Naive thymus-derived CD4-positive, alpha-beta T cell (primary cell): ENCODE measurements around the gene EFCAB12. TPM values are rescaled to one million over a fixed set of nuclear protein-coding genes. Genes with fewer than 3 reads are reported as not detected.

Source experiments
- ATAC-seq: fragments of 150-1000 bp; cut with Tn5 transposase; 2 replicates; pipeline ENCODE4 v1.10.0; 2021; ENCODE audit warnings: mild to moderate bottlenecking, moderate library complexity
- CTCF ChIA-PET: fragments of 350-600 bp; sonication (Branson Sonifier 250); formaldehyde crosslinking; loops from one replicate; lab custom pipeline; 2021; ENCODE audit warnings: antibody characterized with exemption; lab: Charles Lee
- POLR2A ChIA-PET: fragments of 350-600 bp; sonication (Branson Sonifier 250); formaldehyde crosslinking; loops from one replicate; lab custom pipeline; 2021; ENCODE audit warnings: antibody characterized with exemption, inconsistent platforms; lab: Charles Lee
- DNase-seq, 9 donors: peaks; one replicate each; pipeline versions ENCODE4 v3.0.0 to v3.0.0-alpha.2; 2020 to 2022; ENCODE audit warnings: mixed read lengths in 1 of 9
- H3K27ac ChIP-seq: one replicate; pipeline ENCODE4 v1.7.0; 2013; ENCODE audit warnings: mild to moderate bottlenecking, low read depth, low read length, moderate library complexity
- H3K27me3 ChIP-seq, 2 donors: one replicate each; pipeline ENCODE4 v1.7.0; 2013; ENCODE audit warnings: low read length in 2 of 2, mild to moderate bottlenecking in 2 of 2, moderate library complexity in 2 of 2; ENCODE audit not compliant: control insufficient read depth in 2 of 2, insufficient read depth in 2 of 2
- H3K36me3 ChIP-seq, 3 experiments: 1 replicate in 2 of 3; 2 replicates in 1 of 3; pipeline ENCODE4 v1.7.0; 2013; ENCODE audit warnings: low read length in 3 of 3, mild to moderate bottlenecking in 3 of 3, moderate library complexity in 1 of 3; ENCODE audit not compliant: insufficient read depth in 3 of 3, control insufficient read depth in 2 of 3
- H3K4me1 ChIP-seq, 2 donors: one replicate each; pipeline ENCODE4 v1.7.0; 2013; ENCODE audit warnings: low read length in 2 of 2, mild to moderate bottlenecking in 2 of 2, moderate library complexity in 1 of 2; ENCODE audit not compliant: control insufficient read depth in 2 of 2, insufficient read depth in 2 of 2
- H3K4me3 ChIP-seq: 2 replicates; pipeline ENCODE4 v1.7.0; 2013; ENCODE audit warnings: mild to moderate bottlenecking, low read length
- H3K9me3 ChIP-seq, 3 experiments: 1 replicate in 2 of 3; 2 replicates in 1 of 3; pipeline ENCODE4 v1.7.0; 2013; ENCODE audit warnings: low read length in 3 of 3; ENCODE audit not compliant: control insufficient read depth in 2 of 3
- H3K27ac Mint-ChIP-seq, 9 donors: one replicate each; pipeline ENCODE4 v1.8.0; 2020 to 2022; ENCODE audit warnings: mixed read lengths in 9 of 9, mild to moderate bottlenecking in 8 of 9, moderate library complexity in 5 of 9, inconsistent platforms in 2 of 9
- H3K27me3 Mint-ChIP-seq, 5 donors: one replicate each; pipeline ENCODE4 v1.8.0; 2021 to 2022; ENCODE audit warnings: mixed read lengths in 5 of 5, mild to moderate bottlenecking in 1 of 5
- H3K36me3 Mint-ChIP-seq, 5 donors: one replicate each; pipeline ENCODE4 v1.8.0; 2020 to 2022; ENCODE audit warnings: mixed read lengths in 5 of 5, mild to moderate bottlenecking in 3 of 5, inconsistent platforms in 1 of 5
- H3K4me1 Mint-ChIP-seq, 7 donors: one replicate each; pipeline ENCODE4 v1.8.0; 2020 to 2022; ENCODE audit warnings: mixed read lengths in 7 of 7, mild to moderate bottlenecking in 3 of 7, inconsistent platforms in 1 of 7
- H3K4me3 Mint-ChIP-seq, 10 donors: one replicate each; pipeline ENCODE4 v1.8.0; 2020 to 2022; ENCODE audit warnings: mild to moderate bottlenecking in 10 of 10, mixed read lengths in 10 of 10, moderate library complexity in 6 of 10, inconsistent platforms in 2 of 10
- H3K9me3 Mint-ChIP-seq, 11 donors: one replicate each; pipeline ENCODE4 v1.8.0; 2020 to 2022; ENCODE audit warnings: mixed read lengths in 11 of 11, mild to moderate bottlenecking in 4 of 11, inconsistent platforms in 1 of 11, moderate library complexity in 1 of 11
- intact Hi-C, 2 donors: fragments of 100-400 bp; cut with micrococcal nuclease; formaldehyde crosslinking; loops; one replicate each; pipeline ENCODE4 v1.15.1; 2023
- polyA plus RNA-seq, 2 donors: library from polyadenylated mRNA; unstranded; fragments of 300-500 nt; fragmentation: Illumina TruSeq; gene quantifications; one replicate each; pipeline ENCODE4 v1.2.3, GENCODE V29; 2021
- total RNA-seq, 6 experiments: library from RNA in 5 of 6; stranded (reverse) in 5 of 6; gene quantifications; 1 replicate in 5 of 6; 2 replicates in 1 of 6; pipeline ENCODE4 v1.2.3 and lab custom pipeline; 2021 to 2026

Gene EFCAB12
- total and polyA plus RNA-seq, 7 experiments from 2014 or later, result 0.31 to 2.7 (median 2.1) TPM; not detected in 1

- ChIA-PET CTCF (no interaction called here), POLR2A (interaction anchor here (0.6 to 1.1 kb wide), 4 partner anchors 15 to 185 kb away, joined by 3 to 4 read pairs (median 3); no protein-coding TSS in a partner anchor)
- peak overlapping the region in 4 of 10 donors; percentile 10 to 39 (median 34) for H3K4me3 Mint-ChIP-seq
- H3K4me3 ChIP-seq, result no peak overlapping the region
- ATAC-seq (no peak), DNase-seq (no peak)
- H3K36me3 Mint-ChIP-seq, result peaks cover 5 to 39% (median 29%) of the 10 kb centered on the region in 5 donors
- peaks cover 30 to 63% (median 57%) of the 10 kb centered on the region in 7 donors for H3K4me1 Mint-ChIP-seq
- no peaks in the 10 kb centered on the region for H3K9me3 ChIP-seq
- H3K27me3 Mint-ChIP-seq, result no peaks in the 10 kb centered on the region
- H3K27me3 ChIP-seq, result no peaks in the 10 kb centered on the region
- peak overlapping the region in 3 of 9 donors; percentile 0 to 51 (median 0) for H3K27ac Mint-ChIP-seq
- H3K9me3 Mint-ChIP-seq, result peaks cover 0 to 4% (median 0%) of the 10 kb centered on the region in 11 donors
- peaks cover 10 to 15% of the 10 kb centered on the region in 2 donors for H3K4me1 ChIP-seq
- intact Hi-C loops, result loop anchor here in 1 of 2 donors (10.0 kb wide), 1 partner anchor 1841 kb away; the partner anchor contains the start of genes MCM2 and TPRA1
- peaks cover 4 to 65% (median 17%) of the 10 kb centered on the region in 3 experiments for H3K36me3 ChIP-seq
- peak overlapping the region; percentile 6 for H3K27ac ChIP-seq
Measured at GRCh38 chr3:129435367-129435766, 6.9 kb upstream of the EFCAB12 start.

- Mint-ChIP-seq H3K4me1 (peaks cover 28 to 60% (median 50%) of the 10 kb centered on the region in 7 donors), H3K36me3 (peaks cover 5 to 39% (median 30%) of the 10 kb centered on the region in 5 donors), H3K27ac (peak overlapping the region in 4 of 9 donors; percentile 3 to 48 (median 18)), H3K4me3 (peak overlapping the region in 1 of 10 donors; percentile 24), H3K9me3 (no peaks in the 10 kb centered on the region), H3K27me3 (no peaks in the 10 kb centered on the region)
- Histone ChIP-seq H3K36me3 (peaks cover 4 to 66% (median 17%) of the 10 kb centered on the region in 3 experiments), H3K4me3 (no peak overlapping the region), H3K4me1 (peaks cover 8 to 15% of the 10 kb centered on the region in 2 donors), H3K9me3 (no peaks in the 10 kb centered on the region), H3K27me3 (no peaks in the 10 kb centered on the region), H3K27ac (no peak overlapping the region)
- ChIA-PET POLR2A (no interaction called here), CTCF (interaction anchor here (0.6 kb wide), 1 partner anchor 1171 kb away, joined by 3 read pairs; no protein-coding TSS in a partner anchor)
- intact Hi-C loops, result loop anchor here in 1 of 2 donors (10.0 kb wide), 1 partner anchor 1839 kb away; the partner anchor contains the start of genes MCM2 and TPRA1
- DNase-seq (no peak), ATAC-seq (no peak)
Measured at GRCh38 chr3:129434140-129434539, 5.7 kb upstream of the EFCAB12 start.

GRCh38 chr3:129433565-129433964 lies 5.1 kb upstream of the EFCAB12 start:
- Mint-ChIP-seq H3K9me3 (no peaks in the 10 kb centered on the region), H3K4me3 (no peak overlapping the region), H3K27me3 (no peaks in the 10 kb centered on the region), H3K27ac (peak overlapping the region in 2 of 9 donors; percentile 21 to 48), H3K36me3 (peaks cover 5 to 39% (median 30%) of the 10 kb centered on the region in 5 donors), H3K4me1 (peaks cover 28 to 62% (median 54%) of the 10 kb centered on the region in 7 donors)
- H3K36me3 ChIP-seq, result peaks cover 4 to 66% (median 20%) of the 10 kb centered on the region in 3 experiments
- no peak for DNase-seq
- no peak overlapping the region for H3K27ac ChIP-seq
- H3K9me3 ChIP-seq, result no peaks in the 10 kb centered on the region
- ChIA-PET POLR2A (interaction anchor here (0.7 kb wide), 1 partner anchor 238 kb away, joined by 3 read pairs; no protein-coding TSS in a partner anchor), CTCF (no interaction called here)
- no peak for ATAC-seq
- no peak overlapping the region for H3K4me3 ChIP-seq
- no peaks in the 10 kb centered on the region for H3K27me3 ChIP-seq
- intact Hi-C loops, result loop anchor here in 1 of 2 donors (10.0 kb wide), 1 partner anchor 1839 kb away; the partner anchor contains the start of genes MCM2 and TPRA1
- H3K4me1 ChIP-seq, result peaks cover 2 to 19% of the 10 kb centered on the region in 2 donors

- Mint-ChIP-seq H3K4me3 (no peak overlapping the region), H3K4me1 (peaks cover 32 to 61% (median 54%) of the 10 kb centered on the region in 7 donors), H3K27ac (no peak overlapping the region), H3K36me3 (peaks cover 2 to 35% (median 26%) of the 10 kb centered on the region in 5 donors), H3K27me3 (peaks cover 0 to 7% (median 0%) of the 10 kb centered on the region in 5 donors), H3K9me3 (no peaks in the 10 kb centered on the region)
- ATAC-seq (no peak), DNase-seq (no peak)
- POLR2A ChIA-PET, result interaction anchor here (0.7 to 1.4 kb wide), 2 partner anchors 10 to 237 kb away, joined by 3 read pairs; no protein-coding TSS in a partner anchor
- CTCF ChIA-PET, result no interaction called here
- Histone ChIP-seq H3K27me3 (no peaks in the 10 kb centered on the region), H3K4me3 (no peak overlapping the region), H3K36me3 (peaks cover 4 to 62% (median 20%) of the 10 kb centered on the region in 3 experiments), H3K9me3 (no peaks in the 10 kb centered on the region), H3K4me1 (peaks cover 0 to 19% of the 10 kb centered on the region in 2 donors), H3K27ac (no peak overlapping the region)
- intact Hi-C loops, result loop anchor here in 1 of 2 donors (10.0 kb wide), 1 partner anchor 1838 kb away; the partner anchor contains the start of genes MCM2 and TPRA1
Measured at GRCh38 chr3:129432671-129433070, 4.2 kb upstream of the EFCAB12 start.

GRCh38 chr3:129432036-129432435 lies 3.6 kb upstream of the EFCAB12 start:
- CTCF ChIA-PET, result no interaction called here
- intact Hi-C loops, result loop anchor here in 1 of 2 donors (10.0 kb wide), 1 partner anchor 1837 kb away; the partner anchor contains the start of genes MCM2 and TPRA1
- H3K4me1 ChIP-seq, result peaks cover 0 to 20% of the 10 kb centered on the region in 2 donors
- no peaks in the 10 kb centered on the region for H3K9me3 ChIP-seq
- Mint-ChIP-seq H3K9me3 (no peaks in the 10 kb centered on the region), H3K27ac (peak overlapping the region in 1 of 9 donors; percentile 72), H3K4me1 (peaks cover 32 to 59% (median 51%) of the 10 kb centered on the region in 7 donors), H3K36me3 (peaks cover 0 to 33% (median 25%) of the 10 kb centered on the region in 5 donors), H3K4me3 (no peak overlapping the region), H3K27me3 (peaks cover 0 to 13% (median 0%) of the 10 kb centered on the region in 5 donors)
- no peak overlapping the region for H3K4me3 ChIP-seq
- ATAC-seq (no peak), DNase-seq (no peak)
- no peaks in the 10 kb centered on the region for H3K27me3 ChIP-seq
- no peak overlapping the region for H3K27ac ChIP-seq
- peaks cover 4 to 57% (median 20%) of the 10 kb centered on the region in 3 experiments for H3K36me3 ChIP-seq
- POLR2A ChIA-PET, result interaction anchor here (1.4 to 6.9 kb wide), 2 partner anchors 8 to 11 kb away, joined by 3 to 66 read pairs; partner anchors contain the start of genes IFT122 and MBD4

- intact Hi-C loops, result loop anchor here in 1 of 2 donors (2.0 to 10.0 kb wide), 2 partner anchors 151 to 1835 kb away; partner anchors contain the start of genes HMCES, MCM2 and TPRA1
- DNase-seq (no peak), ATAC-seq (no peak)
- Histone ChIP-seq H3K4me1 (peaks cover 0 to 13% of the 10 kb centered on the region in 2 donors), H3K4me3 (no peak overlapping the region), H3K9me3 (no peaks in the 10 kb centered on the region), H3K36me3 (peaks cover 4 to 41% (median 20%) of the 10 kb centered on the region in 3 experiments), H3K27ac (peak overlapping the region; percentile 65), H3K27me3 (no peaks in the 10 kb centered on the region)
- Mint-ChIP-seq H3K27ac (peak overlapping the region in 7 of 9 donors; percentile 65 to 91 (median 75)), H3K4me3 (peak overlapping the region in 3 of 10 donors; percentile 35 to 87 (median 78)), H3K36me3 (peaks cover 0 to 21% (median 12%) of the 10 kb centered on the region in 5 donors), H3K27me3 (peaks cover 0 to 13% (median 0%) of the 10 kb centered on the region in 5 donors), H3K4me1 (peaks cover 13 to 35% (median 26%) of the 10 kb centered on the region in 7 donors), H3K9me3 (no peaks in the 10 kb centered on the region)
- ChIA-PET CTCF (no interaction called here), POLR2A (interaction anchor here (0.8 to 6.9 kb wide), 4 partner anchors 11 to 30 kb away, joined by 3 to 66 read pairs (median 4); partner anchors contain the start of genes IFT122 and MBD4)
Measured at GRCh38 chr3:129429602-129430001, 1.2 kb upstream of the EFCAB12 start.
